SK-N-SH (cell line): ENCODE results near the gene THSD4. TPM values are rescaled to one million over a fixed set of nuclear protein-coding genes. Genes with fewer than 3 reads are reported as not detected.

Experiments used
- CTCF ChIA-PET: fragments of 300-600, 350-600 bp; formaldehyde crosslinking; extraction: SDS; loops from one replicate; lab custom pipeline; 2021; lab: Yijun Ruan, JAX
- POLR2A ChIA-PET: fragments of 350-600 bp; sonication (Branson Sonifier 250); formaldehyde crosslinking; extraction: SDS; loops from one replicate; lab custom pipeline; 2020; ENCODE audit warnings: antibody characterized with exemption, inconsistent platforms; lab: Yijun Ruan, JAX
- DNase-seq: peaks from one replicate; pipeline ENCODE4 v3.0.0; 2012
- H2AFZ ChIP-seq: fragments of 200-600 bp; sonication (generic); 2 replicates; pipeline ENCODE4 v1.8.1; 2016; ENCODE audit warnings: antibody characterized with exemption, mild to moderate bottlenecking, low read depth
- H3F3A ChIP-seq: fragments of 200-600 bp; sonication (generic); replicated peaks from 2 replicates; pipeline ENCODE3; 2016; ENCODE audit warnings: antibody characterized with exemption, mild to moderate bottlenecking; ENCODE audit not compliant: insufficient read depth
- H3K27ac ChIP-seq, 2 experiments: fragments of 200-500 bp in 1 of 2; fragments of 200-600 bp in 1 of 2; sonication (Bioruptor generic) in 1 of 2; sonication (generic), shearing (Covaris generic) in 1 of 2; 2 replicates each; pipeline versions ENCODE4 v1.5.1 to v1.6.1; 2014 to 2016; ENCODE audit warnings: low read depth in 2 of 2, inconsistent platforms in 1 of 2, low read length in 1 of 2, mild to moderate bottlenecking in 1 of 2, mixed read lengths in 1 of 2
- H3K27me3 ChIP-seq: fragments of 200-600 bp; sonication (generic), shearing (Covaris generic); 2 replicates; pipeline ENCODE4 v1.6.1; 2016; ENCODE audit warnings: mixed run types; ENCODE audit not compliant: insufficient read depth
- H3K36me3 ChIP-seq, 2 experiments: fragments of 200-500 bp in 1 of 2; fragments of 200-600 bp in 1 of 2; sonication (Bioruptor generic) in 1 of 2; sonication (generic) in 1 of 2; replicated peaks in 1 of 2; 2 replicates each; pipeline versions ENCODE3 to v1.5.1; 2014 to 2016; ENCODE audit warnings: low read length in 1 of 2, mild to moderate bottlenecking in 1 of 2; ENCODE audit not compliant: insufficient read depth in 2 of 2, control insufficient read depth in 1 of 2
- H3K4me1 ChIP-seq, 2 experiments: fragments of 200-500 bp in 1 of 2; fragments of 200-600 bp in 1 of 2; sonication (Bioruptor generic) in 1 of 2; sonication (generic), shearing (Covaris generic) in 1 of 2; 2 replicates each; pipeline versions ENCODE4 v1.5.1 to v1.6.1; 2014 to 2016; ENCODE audit warnings: low read depth in 1 of 2, low read length in 1 of 2, mixed run types in 1 of 2; ENCODE audit not compliant: insufficient read depth in 2 of 2, control insufficient read depth in 1 of 2
- H3K4me2 ChIP-seq: fragments of 200-600 bp; sonication (generic), shearing (Covaris generic); 2 replicates; pipeline ENCODE4 v1.6.1; 2017; ENCODE audit warnings: mixed run types
- H3K4me3 ChIP-seq, 2 experiments: fragments of 200-500 bp in 1 of 2; fragments of 200-600 bp in 1 of 2; sonication (Bioruptor generic) in 1 of 2; sonication (generic), shearing (Covaris generic) in 1 of 2; 2 replicates each; pipeline versions ENCODE4 v1.5.1 to v1.8.1; 2014 to 2016; ENCODE audit warnings: low read depth in 2 of 2, inconsistent platforms in 1 of 2, low read length in 1 of 2, mild to moderate bottlenecking in 1 of 2, mixed read lengths in 1 of 2, moderate library complexity in 1 of 2
- H3K79me2 ChIP-seq: fragments of 200-600 bp; sonication (generic); 2 replicates; pipeline ENCODE4 v1.8.1; 2017; ENCODE audit warnings: mild to moderate bottlenecking; ENCODE audit not compliant: insufficient read depth
- H3K9ac ChIP-seq: fragments of 200-600 bp; sonication (generic); 2 replicates; pipeline ENCODE4 v1.6.1; 2017; ENCODE audit warnings: mixed run types
- H3K9me2 ChIP-seq: fragments of 200-600 bp; sonication (generic); 2 replicates; pipeline ENCODE4 v1.6.1; 2017; ENCODE audit warnings: mixed run types
- H3K9me3 ChIP-seq: fragments of 200-600 bp; sonication (generic); 2 replicates; pipeline ENCODE4 v1.6.1; 2017; ENCODE audit warnings: mixed run types, mild to moderate bottlenecking, moderate library complexity
- H4K20me1 ChIP-seq: fragments of 200-600 bp; sonication (generic); 2 replicates; pipeline ENCODE4 v1.6.1; 2017; ENCODE audit warnings: mild to moderate bottlenecking, mixed run types; ENCODE audit not compliant: insufficient read depth
- CTCF ChIP-seq: fragments of 200-600 bp; sonication (generic); IDR thresholded peaks from 2 replicates; pipeline ENCODE4 v1.6.1; 2017; ENCODE audit warnings: antibody characterized with exemption, mild to moderate bottlenecking, moderate library complexity
- EP300 ChIP-seq, 2 experiments: IDR thresholded peaks; 2 replicates each; pipeline versions ENCODE4 v1.4.0 to v1.6.1; 2012; ENCODE audit warnings: borderline replicate concordance in 1 of 2, low read depth in 1 of 2, low read length in 1 of 2
- GABPA ChIP-seq: IDR thresholded peaks from 2 replicates; pipeline ENCODE4 v1.4.0; 2012; ENCODE audit warnings: low read depth, mild to moderate bottlenecking
- IRF3 ChIP-seq: fragments of 150-350 bp; IDR thresholded peaks from 2 replicates; pipeline ENCODE4 v1.6.1; 2016; ENCODE audit warnings: mild to moderate bottlenecking, low read depth, low read length
- NRF1 ChIP-seq: IDR thresholded peaks from 2 replicates; pipeline ENCODE4 v1.6.1; 2012; ENCODE audit warnings: low read depth, mild to moderate bottlenecking, low read length
- WGBS: methylation state at CpG from one replicate; pipeline ENCODE4 v1.1.6; 2017; ENCODE audit warnings: low lambda C conversion rate; 5-methylcytosine and 5-hydroxymethylcytosine counted together
- polyA plus RNA-seq, 3 experiments: library from polyadenylated mRNA; depleted of rRNA; stranded (reverse); fragments of >200 nt; gene quantifications; 2 replicates each; pipeline ENCODE4 v1.2.3, GENCODE V29; 2012

The THSD4 gene
- polyA plus RNA-seq, 1 of the 3 experiments (the other 2 are of a cell fraction): 79.1 TPM

- TF ChIP-seq NRF1: no peak
- no peak for TF ChIP-seq IRF3
- no peak for TF ChIP-seq EP300 (IDR thresholded peaks at IDR 0.05; ENCODE audit: borderline replicate concordance in 1 of 2, low read depth in 1 of 2, low read length in 1 of 2)
- no peak for TF ChIP-seq GABPA
- Histone ChIP-seq H3K27me3 (no peaks in the 10 kb centered on the region), H3K4me1 (peaks cover 0 to 15% of the 10 kb centered on the region in 2 experiments; a peak in 2 of 4 replicates), H3K9me3 (peaks cover 17% of the 10 kb centered on the region), H3K4me3 (no peak overlapping the region), H3K36me3 (peaks cover 3 to 38% of the 10 kb centered on the region in 2 experiments), H3K9ac (no peak overlapping the region), H4K20me1 (no peaks in the 10 kb centered on the region), H3F3A (peaks cover 30% of the 10 kb centered on the region), H2AFZ (no peak overlapping the region), H3K79me2 (no peaks in the 10 kb centered on the region), H3K4me2 (no peak overlapping the region), H3K27ac (no peak overlapping the region), H3K9me2 (no peaks in the 10 kb centered on the region)
- WGBS: 85% methylated on average over 8 of the region's 8 CpGs
- ChIA-PET POLR2A (no interaction called here), CTCF (interaction anchor here (0.7 to 2.6 kb wide), 6 partner anchors 11 to 400 kb away, joined by 3 to 11 read pairs (median 4); no protein-coding TSS in a partner anchor)
- DNase-seq: no peak
These were observed 641.5 kb downstream of the THSD4 start for GRCh38 chr15:71756599-71757352.

GRCh38 chr15:71757741-71758530, 642.7 kb downstream of the THSD4 start:
- POLR2A ChIA-PET: no interaction called here
- H3K79me2 ChIP-seq: no peaks in the 10 kb centered on the region
- peaks cover 17% of the 10 kb centered on the region for H3K9me3 ChIP-seq
- H3K9ac ChIP-seq: no peak overlapping the region
- no peak overlapping the region for H3K4me2 ChIP-seq
- no peak overlapping the region for H3K4me3 ChIP-seq
- no peak overlapping the region for H3K27ac ChIP-seq
- CTCF ChIA-PET: interaction anchor here (0.8 to 2.6 kb wide), 5 partner anchors 12 to 398 kb away, joined by 3 to 11 read pairs (median 5); no protein-coding TSS in a partner anchor
- H3K27me3 ChIP-seq: no peaks in the 10 kb centered on the region
- H3F3A ChIP-seq: peaks cover 24% of the 10 kb centered on the region
- H3K36me3 ChIP-seq: peaks cover 3 to 40% of the 10 kb centered on the region in 2 experiments
- H2AFZ ChIP-seq: no peak overlapping the region
- 96% methylated on average over 8 of the region's 13 CpGs for WGBS
- peaks cover 0 to 9% of the 10 kb centered on the region in 2 experiments; a peak in 2 of 4 replicates for H3K4me1 ChIP-seq
- DNase-seq: no peak
- no peak for TF ChIP-seq CTCF
- no peaks in the 10 kb centered on the region for H3K9me2 ChIP-seq
- no peaks in the 10 kb centered on the region for H4K20me1 ChIP-seq
